SK-N-SH treated with all-trans-retinoic acid at 6 μM for 48 hours (cell line): ENCODE data around the gene VAV1.

Experiments used
- PATZ1 ChIP-seq: fragments of 250-450 bp; sonication (Bioruptor Pico); IDR thresholded peaks from 2 replicates; pipeline ENCODE4 v1.8.0; 2020; ENCODE audit warnings: mild to moderate bottlenecking, moderate library complexity, borderline replicate concordance
- PPARA ChIP-seq: fragments of 250-450 bp; sonication (Bioruptor Pico); IDR thresholded peaks from 2 replicates; pipeline ENCODE4 v1.5.0; 2020; ENCODE audit warnings: mild to moderate bottlenecking, borderline replicate concordance
- ZFP30 ChIP-seq: fragments of 450-650 bp; formaldehyde crosslinking; IDR thresholded peaks from 2 replicates; pipeline ENCODE4 v1.5.0; 2022; ENCODE audit warnings: mild to moderate bottlenecking, moderate library complexity
- TF ChIP-seq, protein P1 (sequence below): fragments of 250-450 bp; sonication (Bioruptor Pico); IDR thresholded peaks from 2 replicates; pipeline ENCODE4 v1.5.1; 2020; ENCODE audit warnings: low read depth, mild to moderate bottlenecking, moderate library complexity

- TF ChIP-seq, protein P1, sequence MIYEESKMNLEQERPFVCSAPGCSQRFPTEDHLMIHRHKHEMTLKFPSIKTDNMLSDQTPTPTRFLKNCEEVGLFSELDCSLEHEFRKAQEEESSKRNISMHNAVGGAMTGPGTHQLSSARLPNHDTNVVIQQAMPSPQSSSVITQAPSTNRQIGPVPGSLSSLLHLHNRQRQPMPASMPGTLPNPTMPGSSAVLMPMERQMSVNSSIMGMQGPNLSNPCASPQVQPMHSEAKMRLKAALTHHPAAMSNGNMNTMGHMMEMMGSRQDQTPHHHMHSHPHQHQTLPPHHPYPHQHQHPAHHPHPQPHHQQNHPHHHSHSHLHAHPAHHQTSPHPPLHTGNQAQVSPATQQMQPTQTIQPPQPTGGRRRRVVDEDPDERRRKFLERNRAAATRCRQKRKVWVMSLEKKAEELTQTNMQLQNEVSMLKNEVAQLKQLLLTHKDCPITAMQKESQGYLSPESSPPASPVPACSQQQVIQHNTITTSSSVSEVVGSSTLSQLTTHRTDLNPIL (CRISPR knock-in tag), result no peak
- TF ChIP-seq ZFP30 (CRISPR knock-in tag) (no peak), PATZ1 (CRISPR knock-in tag) (no peak), PPARA (CRISPR knock-in tag) (no peak)
Measured at GRCh38 chr19:6754136-6754535, 18.4 kb upstream of the VAV1 start.
